Keratinocyte (primary cell): ENCODE measurements around the gene SLC26A9. TPM values are rescaled to one million over a fixed set of nuclear protein-coding genes. Genes with fewer than 3 reads are reported as not detected.

ENCODE experiments used
- DNase-seq: peaks from one replicate; pipeline ENCODE4 v3.0.0-alpha.2; 2011; ENCODE audit warnings: low read depth, missing footprints, low spot score
- FAIRE-seq: peaks from 2 replicates; lab custom pipeline; 2011; peaks lifted over from hg19 to GRCh38; lab: Jason Lieb, UNC
- H2AFZ ChIP-seq: 2 replicates; pipeline ENCODE4 v1.6.0; 2012; ENCODE audit warnings: low read length, control low read depth, inconsistent platforms; ENCODE audit not compliant: control insufficient read depth
- H3K27ac ChIP-seq: 2 replicates; pipeline ENCODE4 v1.5.1; 2011; ENCODE audit warnings: low read length; ENCODE audit not compliant: control insufficient read depth, insufficient read depth
- H3K27me3 ChIP-seq: 3 replicates; pipeline ENCODE4 v1.6.0; 2011; ENCODE audit warnings: low read length; ENCODE audit not compliant: control insufficient read depth, insufficient read depth; ENCODE audit errors: extremely low read depth
- H3K36me3 ChIP-seq, 2 experiments: 2 replicates in 1 of 2; 3 replicates in 1 of 2; pipeline ENCODE4 v1.5.1; 2011; ENCODE audit warnings: low read length in 2 of 2, mild to moderate bottlenecking in 1 of 2; ENCODE audit not compliant: control insufficient read depth in 2 of 2, insufficient read depth in 2 of 2; ENCODE audit errors: extremely low read depth in 1 of 2
- H3K4me1 ChIP-seq: 3 replicates; pipeline ENCODE4 v1.5.1; 2011; ENCODE audit warnings: low read length; ENCODE audit not compliant: control insufficient read depth, insufficient read depth; ENCODE audit errors: extremely low read depth
- H3K4me2 ChIP-seq: 3 replicates; pipeline ENCODE4 v1.6.0; 2011; ENCODE audit warnings: low read depth, low read length; ENCODE audit not compliant: control insufficient read depth, insufficient read depth; ENCODE audit errors: extremely low read depth
- H3K4me3 ChIP-seq, 3 experiments: fragments of 200-600 bp in 1 of 3; sonication (generic) in 1 of 3; 2 replicates in 2 of 3; 3 replicates in 1 of 3; pipeline ENCODE4 v1.5.1; 2011 to 2016; ENCODE audit warnings: low read length in 3 of 3, mild to moderate bottlenecking in 3 of 3, control low read depth in 2 of 3, inconsistent platforms in 1 of 3, low read depth in 1 of 3, mixed read lengths in 1 of 3, mixed run types in 1 of 3, moderate library complexity in 1 of 3; ENCODE audit not compliant: control insufficient read depth in 2 of 3, insufficient read depth in 2 of 3; ENCODE audit errors: extremely low read depth in 1 of 3
- H3K79me2 ChIP-seq: 2 replicates; pipeline ENCODE4 v1.6.0; 2012; ENCODE audit warnings: low read length; ENCODE audit not compliant: control insufficient read depth, insufficient read depth
- H3K9ac ChIP-seq: 3 replicates; pipeline ENCODE4 v1.6.0; 2011; ENCODE audit warnings: low read length; ENCODE audit not compliant: control insufficient read depth, insufficient read depth; ENCODE audit errors: extremely low read depth
- H3K9me1 ChIP-seq: 3 replicates; pipeline ENCODE4 v1.6.0; 2011; ENCODE audit warnings: low read length; ENCODE audit not compliant: control insufficient read depth, insufficient read depth; ENCODE audit errors: extremely low read depth
- H3K9me3 ChIP-seq: 2 replicates; pipeline ENCODE4 v1.5.1; 2012; ENCODE audit warnings: low read depth, low read length; ENCODE audit not compliant: control insufficient read depth
- H4K20me1 ChIP-seq: 3 replicates; pipeline ENCODE4 v1.6.0; 2011; ENCODE audit warnings: low read length; ENCODE audit not compliant: control insufficient read depth, insufficient read depth; ENCODE audit errors: extremely low read depth
- CTCF ChIP-seq, 3 experiments: IDR thresholded peaks in 1 of 3; conservative IDR thresholded peaks in 1 of 3; optimal IDR thresholded peaks in 1 of 3; 2 replicates in 2 of 3; 3 replicates in 1 of 3; pipeline versions ENCODE3 to v1.5.1; 2011; ENCODE audit warnings: low read length in 3 of 3, mild to moderate bottlenecking in 3 of 3, moderate library complexity in 2 of 3, control low read depth in 1 of 3, inconsistent platforms in 1 of 3; ENCODE audit not compliant: insufficient read depth in 2 of 3; ENCODE audit errors: extremely low read depth in 1 of 3
- EZH2 ChIP-seq: IDR thresholded peaks from one replicate; pipeline ENCODE4 v1.6.1; 2012; ENCODE audit warnings: inconsistent platforms, mild to moderate bottlenecking, low read length, moderate library complexity
- dilution Hi-C: fragments of 300-500 bp; cut with MboI; formaldehyde crosslinking; loops from one replicate; pipeline ENCODE4 v1.7.0; 2020; ENCODE audit warnings: low sequenced_read_pairs; ENCODE audit not compliant: extremely low pct_ligation_motif_present
- polyA plus RNA-seq, 5 experiments: library from polyadenylated mRNA; depleted of rRNA in 3 of 5; stranded (reverse) in 3 of 5; stranded (forward) in 1 of 5; unstranded in 1 of 5; fragments of >200 nt; gene quantifications; 1 replicate in 1 of 5; 2 replicates in 3 of 5; 3 replicates in 1 of 5; pipeline versions ENCODE4 v1.2.1 to v1.2.3, GENCODE V29; 2011 to 2012; ENCODE audit warnings: missing spikeins in 2 of 5, low read depth in 1 of 5, low replicate concordance in 1 of 5

The SLC26A9 gene
- polyA plus RNA-seq, 1 donor (not counting 4 experiments of a cell fraction or from before 2014, with no cell fraction given), result 0.03 TPM

GRCh38 chr1:205948886-205949285 is 5.6 kb upstream of the SLC26A9 start:
- no peaks in the 10 kb centered on the region for H3K36me3 ChIP-seq
- no peaks in the 10 kb centered on the region for H4K20me1 ChIP-seq
- H3K4me1 ChIP-seq, result peaks cover 25% of the 10 kb centered on the region
- no peak overlapping the region for H2AFZ ChIP-seq
- FAIRE-seq, result no peak
- peaks cover 2% of the 10 kb centered on the region for H3K9me1 ChIP-seq
- dilution Hi-C loops, result no loop called here
- H3K79me2 ChIP-seq, result no peaks in the 10 kb centered on the region
- TF ChIP-seq EZH2 (no peak), CTCF (optimal IDR thresholded peaks at IDR 0.05 in 1 of 3, IDR thresholded peaks at IDR 0.05 in 1 of 3, conservative IDR thresholded peaks at IDR 0.05 in 1 of 3; ENCODE audit: extremely low read depth in 1 of 3, insufficient read depth in 2 of 3, low read length in 3 of 3) (no peak)
- no peak for DNase-seq
- no peak overlapping the region for H3K4me3 ChIP-seq
- H3K27ac ChIP-seq, result no peak overlapping the region
- no peak overlapping the region for H3K4me2 ChIP-seq
- no peak overlapping the region for H3K9ac ChIP-seq
- peaks cover 49% of the 10 kb centered on the region for H3K27me3 ChIP-seq
- H3K9me3 ChIP-seq, result no peaks in the 10 kb centered on the region

GRCh38 chr1:205948039-205948438 is 4.8 kb upstream of the SLC26A9 start:
- Histone ChIP-seq H3K27ac (no peak overlapping the region), H3K27me3 (peaks cover 50% of the 10 kb centered on the region)
- peak; percentile 5 for FAIRE-seq

More at GRCh38 chr1:205948039-205948438, 4.8 kb upstream of the SLC26A9 start:
- Histone ChIP-seq H4K20me1 (no peaks in the 10 kb centered on the region), H3K4me2 (no peak overlapping the region), H3K9ac (no peak overlapping the region), H3K9me3 (no peaks in the 10 kb centered on the region), H3K4me3 (no peak overlapping the region), H3K79me2 (no peaks in the 10 kb centered on the region), H2AFZ (no peak overlapping the region), H3K9me1 (peaks cover 2% of the 10 kb centered on the region), H3K36me3 (no peaks in the 10 kb centered on the region), H3K4me1 (peaks cover 25% of the 10 kb centered on the region)
- dilution Hi-C loops, result no loop called here
- DNase-seq, result no peak
- no peak for TF ChIP-seq EZH2
- TF ChIP-seq CTCF (optimal IDR thresholded peaks at IDR 0.05 in 1 of 3, IDR thresholded peaks at IDR 0.05 in 1 of 3, conservative IDR thresholded peaks at IDR 0.05 in 1 of 3; ENCODE audit: extremely low read depth in 1 of 3, insufficient read depth in 2 of 3, low read length in 3 of 3), result no peak
